Osteocyte (in vitro differentiated cells): ENCODE results near the gene RSRC1. TPM values are rescaled to one million over a fixed set of nuclear protein-coding genes. Genes with fewer than 3 reads are reported as not detected.
"Not testable (repeated sequence)": the region's sequence is repeated elsewhere in the genome, so short reads cannot be mapped to it uniquely, and the experiment has no call there.

Experiments
- DNase-seq: peaks from one replicate; pipeline ENCODE4 v3.0.0; 2021; ENCODE audit warnings: mixed read lengths; ENCODE audit not compliant: unreplicated experiment; ENCODE audit errors: extremely low spot score
- H3K27ac Mint-ChIP-seq: one replicate; pipeline ENCODE4 v1.8.0; 2021; ENCODE audit warnings: mild to moderate bottlenecking, mixed read lengths; ENCODE audit not compliant: unreplicated experiment
- H3K27me3 Mint-ChIP-seq: one replicate; pipeline ENCODE4 v1.8.0; 2021; ENCODE audit warnings: mixed read lengths; ENCODE audit not compliant: unreplicated experiment
- H3K36me3 Mint-ChIP-seq: one replicate; pipeline ENCODE4 v1.8.0; 2021; ENCODE audit warnings: mixed read lengths; ENCODE audit not compliant: unreplicated experiment
- H3K4me1 Mint-ChIP-seq: one replicate; pipeline ENCODE4 v1.8.0; 2021; ENCODE audit warnings: mixed read lengths; ENCODE audit not compliant: unreplicated experiment
- H3K4me3 Mint-ChIP-seq: one replicate; pipeline ENCODE4 v1.8.0; 2021; ENCODE audit warnings: mild to moderate bottlenecking, moderate library complexity, mixed read lengths; ENCODE audit not compliant: unreplicated experiment
- H3K9me3 Mint-ChIP-seq: one replicate; pipeline ENCODE4 v1.8.0; 2021; ENCODE audit warnings: mixed read lengths; ENCODE audit not compliant: unreplicated experiment
- total RNA-seq: library from RNA; stranded (reverse); gene quantifications from 2 replicates; pipeline ENCODE4 v1.2.1, GENCODE V29; 2021
- TF ChIP-seq, protein P1 (sequence below): fragments of 200-600 bp; sonication (generic); IDR thresholded peaks from 2 replicates; pipeline ENCODE4 v1.5.0; 2021; ENCODE audit warnings: antibody characterized with exemption, mild to moderate bottlenecking, moderate library complexity

Gene RSRC1
- total RNA-seq, 1 donor from 2014 or later: 26.3 TPM

DNA sequence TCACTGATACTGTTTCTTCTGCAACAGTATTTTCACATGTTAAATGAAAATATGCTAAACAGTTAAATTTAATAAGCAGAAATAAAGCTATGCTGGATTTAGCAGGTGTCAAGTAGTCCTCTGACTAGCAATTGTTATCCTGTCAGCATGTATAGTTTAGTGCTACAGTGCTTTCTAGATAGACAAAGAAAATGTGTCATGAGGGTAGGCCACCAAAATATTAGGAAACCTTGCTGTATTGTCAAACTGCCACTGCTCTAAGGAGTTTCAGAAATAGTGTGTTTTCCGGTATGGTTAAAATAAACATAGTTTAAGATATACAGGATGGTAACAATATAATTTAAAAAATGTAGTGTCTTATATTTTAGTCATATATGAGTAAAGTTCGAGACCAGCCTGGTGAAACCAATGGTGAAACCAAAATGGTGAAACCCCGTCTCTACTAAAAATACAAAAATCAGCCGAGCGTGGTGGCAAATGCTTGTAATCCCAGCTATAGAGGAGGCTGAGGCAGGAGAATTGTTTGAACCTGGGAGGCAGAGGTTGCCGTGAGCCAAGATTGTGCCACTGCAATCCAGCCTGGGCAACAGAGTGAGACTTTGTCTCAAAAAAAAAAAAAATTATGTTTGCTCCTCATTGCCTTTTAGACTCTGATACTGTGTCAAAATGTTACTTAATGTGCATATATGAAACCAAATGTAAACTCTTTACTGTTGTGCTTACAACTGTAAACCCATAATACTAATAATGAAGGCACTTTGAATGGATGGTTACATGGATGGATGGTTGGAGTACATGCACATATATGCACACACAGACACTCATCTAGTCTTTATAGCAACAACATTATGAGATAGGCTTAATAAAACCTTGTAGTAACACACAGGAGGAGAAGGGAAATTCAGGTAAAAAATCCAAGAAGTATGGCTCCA lies 204.8 kb downstream of the RSRC1 start:
- TF ChIP-seq, protein P1, sequence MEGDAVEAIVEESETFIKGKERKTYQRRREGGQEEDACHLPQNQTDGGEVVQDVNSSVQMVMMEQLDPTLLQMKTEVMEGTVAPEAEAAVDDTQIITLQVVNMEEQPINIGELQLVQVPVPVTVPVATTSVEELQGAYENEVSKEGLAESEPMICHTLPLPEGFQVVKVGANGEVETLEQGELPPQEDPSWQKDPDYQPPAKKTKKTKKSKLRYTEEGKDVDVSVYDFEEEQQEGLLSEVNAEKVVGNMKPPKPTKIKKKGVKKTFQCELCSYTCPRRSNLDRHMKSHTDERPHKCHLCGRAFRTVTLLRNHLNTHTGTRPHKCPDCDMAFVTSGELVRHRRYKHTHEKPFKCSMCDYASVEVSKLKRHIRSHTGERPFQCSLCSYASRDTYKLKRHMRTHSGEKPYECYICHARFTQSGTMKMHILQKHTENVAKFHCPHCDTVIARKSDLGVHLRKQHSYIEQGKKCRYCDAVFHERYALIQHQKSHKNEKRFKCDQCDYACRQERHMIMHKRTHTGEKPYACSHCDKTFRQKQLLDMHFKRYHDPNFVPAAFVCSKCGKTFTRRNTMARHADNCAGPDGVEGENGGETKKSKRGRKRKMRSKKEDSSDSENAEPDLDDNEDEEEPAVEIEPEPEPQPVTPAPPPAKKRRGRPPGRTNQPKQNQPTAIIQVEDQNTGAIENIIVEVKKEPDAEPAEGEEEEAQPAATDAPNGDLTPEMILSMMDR: no peak
- H3K36me3 Mint-ChIP-seq: no peaks in the 10 kb centered on the region
- no peak overlapping the region for H3K27ac Mint-ChIP-seq
- no peaks in the 10 kb centered on the region for H3K9me3 Mint-ChIP-seq
- H3K4me1 Mint-ChIP-seq: no peaks in the 10 kb centered on the region
- no peak overlapping the region for H3K4me3 Mint-ChIP-seq
- peaks cover 3% of the 10 kb centered on the region for H3K27me3 Mint-ChIP-seq
- no peak for DNase-seq

DNA sequence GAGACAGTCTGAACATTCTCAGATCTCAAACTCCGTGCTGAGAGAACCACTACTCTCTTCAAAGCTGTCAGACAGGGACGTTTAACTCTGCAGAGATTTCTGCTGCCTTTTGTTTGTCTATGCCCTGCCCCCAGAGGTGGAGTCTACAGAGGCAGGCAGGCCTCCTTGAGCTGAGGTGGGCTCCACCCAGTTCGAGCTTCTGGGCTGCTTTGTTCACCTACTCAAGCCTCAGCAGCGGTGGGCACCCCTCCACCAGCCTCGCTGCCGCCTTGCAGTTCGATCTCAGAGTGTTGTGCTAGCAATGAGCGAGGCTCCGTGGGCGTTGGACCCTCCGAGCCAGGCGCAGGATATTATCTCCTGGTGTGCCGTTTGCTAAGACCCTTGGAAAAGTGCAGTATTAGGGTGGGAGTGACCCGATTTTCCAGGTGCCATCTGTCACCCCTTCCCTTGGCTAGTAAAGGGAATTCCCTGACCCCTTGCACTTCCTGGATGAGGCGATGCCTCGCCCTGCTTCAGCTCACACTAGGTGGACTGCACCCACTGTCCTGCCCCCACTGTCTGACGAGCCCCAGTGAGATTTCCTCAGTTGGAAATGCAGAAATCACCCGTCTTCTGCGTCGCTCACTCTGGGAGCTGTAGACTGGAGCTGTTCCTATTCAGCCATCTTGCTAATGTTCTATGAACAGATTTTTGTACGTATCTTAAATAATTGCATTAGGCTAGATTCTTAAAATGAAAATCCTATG lies 220.0 kb downstream of the RSRC1 start:
- not testable (repeated sequence) for H3K27ac Mint-ChIP-seq, H3K36me3 Mint-ChIP-seq, H3K27me3 Mint-ChIP-seq, H3K9me3 Mint-ChIP-seq, H3K4me1 Mint-ChIP-seq, DNase-seq
- peak overlapping the region; percentile 53 for H3K4me3 Mint-ChIP-seq

DNA sequence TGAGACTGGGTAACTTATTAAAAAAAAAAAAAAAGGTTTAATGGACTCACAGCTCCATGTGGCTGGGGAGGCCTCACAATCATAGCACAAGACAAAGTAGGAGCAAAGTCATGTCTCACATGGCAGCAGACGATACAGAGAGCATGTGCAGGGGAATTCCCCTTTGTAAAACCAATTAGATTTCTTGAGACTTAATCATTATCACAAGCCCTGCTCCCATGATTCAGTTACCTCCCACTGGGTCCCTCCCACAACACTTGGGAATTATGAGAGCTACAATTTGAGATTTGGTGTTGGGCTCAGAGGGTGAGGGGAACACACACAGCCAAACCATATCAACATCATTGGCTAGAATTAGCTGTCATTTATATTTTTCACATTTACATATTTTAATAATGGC lies 221.0 kb downstream of the RSRC1 start:
- H3K4me3 Mint-ChIP-seq: no peak overlapping the region
- H3K9me3 Mint-ChIP-seq: no peaks in the 10 kb centered on the region
- no peak overlapping the region for H3K27ac Mint-ChIP-seq
- TF ChIP-seq, protein P1: no peak
- H3K4me1 Mint-ChIP-seq: no peaks in the 10 kb centered on the region
- no peak for DNase-seq
- H3K27me3 Mint-ChIP-seq: no peaks in the 10 kb centered on the region
- peaks cover 2% of the 10 kb centered on the region for H3K36me3 Mint-ChIP-seq

DNA sequence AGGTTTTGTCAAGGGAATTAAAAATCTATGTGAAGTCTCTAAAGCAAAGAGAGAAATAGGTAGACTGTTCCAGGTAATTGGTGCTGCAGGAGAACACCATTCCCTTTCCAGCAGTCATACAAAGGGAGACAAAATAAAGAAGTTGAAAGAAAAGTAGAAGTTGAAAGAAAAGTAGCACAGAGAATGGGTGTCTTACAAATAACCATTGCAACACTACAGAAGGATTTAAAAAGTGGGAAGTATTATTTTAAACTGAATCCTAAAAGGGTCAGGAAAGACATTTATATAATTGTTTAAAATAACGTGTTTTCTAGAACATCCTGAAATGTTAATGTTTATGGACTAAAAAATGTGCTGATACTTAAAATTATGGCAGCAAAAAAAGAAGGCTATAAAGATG lies 223.8 kb downstream of the RSRC1 start:
- H3K27ac Mint-ChIP-seq: no peak overlapping the region
- H3K4me1 Mint-ChIP-seq: no peaks in the 10 kb centered on the region
- peaks cover 2% of the 10 kb centered on the region for H3K36me3 Mint-ChIP-seq
- TF ChIP-seq, protein P1: no peak
- no peaks in the 10 kb centered on the region for H3K27me3 Mint-ChIP-seq
- no peak overlapping the region for H3K4me3 Mint-ChIP-seq
- no peak for DNase-seq
- no peaks in the 10 kb centered on the region for H3K9me3 Mint-ChIP-seq

DNA sequence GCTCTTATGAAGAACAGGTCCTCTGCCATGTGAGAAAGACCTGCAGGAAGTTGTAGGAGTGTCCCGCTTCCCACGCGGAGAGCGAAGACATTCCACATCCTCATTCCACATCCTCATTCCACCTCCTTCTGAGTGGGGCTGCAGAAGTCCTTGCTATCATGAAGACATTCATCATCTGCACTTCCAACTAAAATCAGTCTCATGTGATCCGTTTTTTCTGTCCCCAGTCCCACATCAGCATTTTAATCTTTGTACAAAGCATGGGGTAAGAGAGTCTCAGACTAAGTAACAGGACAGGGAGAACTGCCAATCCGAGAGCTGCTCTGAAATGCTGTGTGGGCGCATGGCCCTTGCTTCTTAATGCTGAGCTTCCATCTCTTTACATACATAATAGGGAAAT lies 227.2 kb downstream of the RSRC1 start:
- no peak overlapping the region for H3K4me3 Mint-ChIP-seq
- H3K27ac Mint-ChIP-seq: no peak overlapping the region
- H3K36me3 Mint-ChIP-seq: peaks cover 4% of the 10 kb centered on the region
- TF ChIP-seq, protein P1: no peak
- no peaks in the 10 kb centered on the region for H3K4me1 Mint-ChIP-seq
- DNase-seq: no peak
- H3K9me3 Mint-ChIP-seq: no peaks in the 10 kb centered on the region
- H3K27me3 Mint-ChIP-seq: no peaks in the 10 kb centered on the region
